ENCODE data around the gene TMEM53. TPM values are rescaled to one million over a fixed set of nuclear protein-coding genes. Genes with fewer than 3 reads are reported as not detected.

Gene TMEM53
- total RNA-seq, 1 experiment from 2014 or later = 8.2 TPM

GRCh38 chr1:44679468-44679867, 5.2 kb upstream of the TMEM53 start:
- Mint-ChIP-seq H3K4me3 (no peak overlapping the region), H3K27ac (no peak overlapping the region), H3K36me3 (0 out of 2 replicates have a peak, but pooled peaks cover 5% of the 10 kb centered on the region), H3K27me3 (ENCODE audit: low read depth) (no peaks in the 10 kb centered on the region), H3K9me3 (no peaks in the 10 kb centered on the region), H3K4me1 (peaks cover 26% of the 10 kb centered on the region)
- ATAC-seq (no peak), DNase-seq (ENCODE audit: low spot score) (no peak)
- ChIA-PET CTCF (no interaction called here), POLR2A (no interaction called here)
- TF ChIP-seq NFATC4 (CRISPR knock-in tag; IDR thresholded peaks at IDR 0.05) = no peak
- no peak for TF ChIP-seq E2F1 (CRISPR knock-in tag; IDR thresholded peaks at IDR 0.05)
- TF ChIP-seq ZNF512 (CRISPR knock-in tag; IDR thresholded peaks at IDR 0.05; ENCODE audit: borderline replicate concordance) = no peak
- TF ChIP-seq, protein P1, sequence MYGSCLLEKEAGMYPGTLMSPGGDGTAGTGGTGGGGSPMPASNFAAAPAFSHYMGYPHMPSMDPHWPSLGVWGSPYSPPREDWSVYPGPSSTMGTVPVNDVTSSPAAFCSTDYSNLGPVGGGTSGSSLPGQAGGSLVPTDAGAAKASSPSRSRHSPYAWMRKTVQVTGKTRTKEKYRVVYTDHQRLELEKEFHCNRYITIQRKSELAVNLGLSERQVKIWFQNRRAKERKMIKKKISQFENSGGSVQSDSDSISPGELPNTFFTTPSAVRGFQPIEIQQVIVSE (CRISPR knock-in tag; IDR thresholded peaks at IDR 0.05; ENCODE audit: borderline replicate concordance) = no peak
- no peak for TF ChIP-seq RORB (CRISPR knock-in tag; IDR thresholded peaks at IDR 0.05)
- TF ChIP-seq, protein P2, sequence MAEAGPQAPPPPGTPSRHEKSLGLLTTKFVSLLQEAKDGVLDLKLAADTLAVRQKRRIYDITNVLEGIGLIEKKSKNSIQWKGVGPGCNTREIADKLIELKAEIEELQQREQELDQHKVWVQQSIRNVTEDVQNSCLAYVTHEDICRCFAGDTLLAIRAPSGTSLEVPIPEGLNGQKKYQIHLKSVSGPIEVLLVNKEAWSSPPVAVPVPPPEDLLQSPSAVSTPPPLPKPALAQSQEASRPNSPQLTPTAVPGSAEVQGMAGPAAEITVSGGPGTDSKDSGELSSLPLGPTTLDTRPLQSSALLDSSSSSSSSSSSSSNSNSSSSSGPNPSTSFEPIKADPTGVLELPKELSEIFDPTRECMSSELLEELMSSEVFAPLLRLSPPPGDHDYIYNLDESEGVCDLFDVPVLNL (CRISPR knock-in tag; IDR thresholded peaks at IDR 0.05; ENCODE audit: borderline replicate concordance, low read depth) = no peak
- TF ChIP-seq ZNF423 (CRISPR knock-in tag; IDR thresholded peaks at IDR 0.05) = no peak
- no peak for TF ChIP-seq TEAD4 (CRISPR knock-in tag; IDR thresholded peaks at IDR 0.05)
- no peak for TF ChIP-seq AFF4 (CRISPR knock-in tag; IDR thresholded peaks at IDR 0.05; ENCODE audit: borderline replicate concordance)
- no peak for TF ChIP-seq CREB1 (CRISPR knock-in tag; IDR thresholded peaks at IDR 0.05)
- TF ChIP-seq ZNF281 (CRISPR knock-in tag; IDR thresholded peaks at IDR 0.05) = no peak
- no peak for TF ChIP-seq KAT7 (CRISPR knock-in tag; IDR thresholded peaks at IDR 0.05; ENCODE audit: borderline replicate concordance)
- TF ChIP-seq TP53 (CRISPR knock-in tag; IDR thresholded peaks at IDR 0.05) = no peak
- TF ChIP-seq, protein P3, sequence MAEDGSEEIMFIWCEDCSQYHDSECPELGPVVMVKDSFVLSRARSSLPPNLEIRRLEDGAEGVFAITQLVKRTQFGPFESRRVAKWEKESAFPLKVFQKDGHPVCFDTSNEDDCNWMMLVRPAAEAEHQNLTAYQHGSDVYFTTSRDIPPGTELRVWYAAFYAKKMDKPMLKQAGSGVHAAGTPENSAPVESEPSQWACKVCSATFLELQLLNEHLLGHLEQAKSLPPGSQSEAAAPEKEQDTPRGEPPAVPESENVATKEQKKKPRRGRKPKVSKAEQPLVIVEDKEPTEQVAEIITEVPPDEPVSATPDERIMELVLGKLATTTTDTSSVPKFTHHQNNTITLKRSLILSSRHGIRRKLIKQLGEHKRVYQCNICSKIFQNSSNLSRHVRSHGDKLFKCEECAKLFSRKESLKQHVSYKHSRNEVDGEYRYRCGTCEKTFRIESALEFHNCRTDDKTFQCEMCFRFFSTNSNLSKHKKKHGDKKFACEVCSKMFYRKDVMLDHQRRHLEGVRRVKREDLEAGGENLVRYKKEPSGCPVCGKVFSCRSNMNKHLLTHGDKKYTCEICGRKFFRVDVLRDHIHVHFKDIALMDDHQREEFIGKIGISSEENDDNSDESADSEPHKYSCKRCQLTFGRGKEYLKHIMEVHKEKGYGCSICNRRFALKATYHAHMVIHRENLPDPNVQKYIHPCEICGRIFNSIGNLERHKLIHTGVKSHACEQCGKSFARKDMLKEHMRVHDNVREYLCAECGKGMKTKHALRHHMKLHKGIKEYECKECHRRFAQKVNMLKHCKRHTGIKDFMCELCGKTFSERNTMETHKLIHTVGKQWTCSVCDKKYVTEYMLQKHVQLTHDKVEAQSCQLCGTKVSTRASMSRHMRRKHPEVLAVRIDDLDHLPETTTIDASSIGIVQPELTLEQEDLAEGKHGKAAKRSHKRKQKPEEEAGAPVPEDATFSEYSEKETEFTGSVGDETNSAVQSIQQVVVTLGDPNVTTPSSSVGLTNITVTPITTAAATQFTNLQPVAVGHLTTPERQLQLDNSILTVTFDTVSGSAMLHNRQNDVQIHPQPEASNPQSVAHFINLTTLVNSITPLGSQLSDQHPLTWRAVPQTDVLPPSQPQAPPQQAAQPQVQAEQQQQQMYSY (CRISPR knock-in tag; IDR thresholded peaks at IDR 0.05) = no peak
